WTC11 (cell line): ENCODE results near the gene SGIP1. TPM values are rescaled to one million over a fixed set of nuclear protein-coding genes. Genes with fewer than 3 reads are reported as not detected.

ENCODE experiments used
- ATAC-seq: fragments of 200-7000 bp; cut with Tn5 transposase; 2 replicates; pipeline ENCODE4 v1.10.0; 2021; ENCODE audit warnings: mild to moderate bottlenecking, moderate library complexity
- CTCF ChIA-PET: fragments of 300-600 bp; sonication (Branson Sonifier 250); formaldehyde crosslinking; loops from one replicate; lab custom pipeline; 2021; ENCODE audit warnings: antibody characterized with exemption; lab: Charles Lee
- POLR2A ChIA-PET: fragments of 350-600 bp; sonication (Branson Sonifier 250); formaldehyde crosslinking; loops from one replicate; lab custom pipeline; 2021; ENCODE audit warnings: antibody characterized with exemption; lab: Charles Lee
- DNase-seq: peaks from one replicate; pipeline ENCODE4 v3.0.0; 2021; ENCODE audit warnings: low spot score
- H3K27ac Mint-ChIP-seq: 2 replicates; pipeline ENCODE4 v1.8.0; 2021; ENCODE audit warnings: mixed read lengths
- H3K27me3 Mint-ChIP-seq: 2 replicates; pipeline ENCODE4 v1.8.0; 2021; ENCODE audit warnings: low read depth, mild to moderate bottlenecking, moderate library complexity, mixed read lengths
- H3K36me3 Mint-ChIP-seq: 2 replicates; pipeline ENCODE4 v1.8.0; 2021; ENCODE audit warnings: mixed read lengths
- H3K4me1 Mint-ChIP-seq: 2 replicates; pipeline ENCODE4 v1.8.0; 2022; ENCODE audit warnings: mixed read lengths
- H3K4me3 Mint-ChIP-seq: 2 replicates; pipeline ENCODE4 v1.8.0; 2021; ENCODE audit warnings: mild to moderate bottlenecking, moderate library complexity, mixed read lengths
- H3K9me3 Mint-ChIP-seq: 2 replicates; pipeline ENCODE4 v1.8.0; 2021; ENCODE audit warnings: mixed read lengths
- AR ChIP-seq: fragments of 250-450 bp; sonication (Bioruptor Pico); IDR thresholded peaks from 2 replicates; pipeline ENCODE4 v1.9.0; 2021; ENCODE audit warnings: mild to moderate bottlenecking
- ATF6 ChIP-seq: sonication (generic); formaldehyde crosslinking; IDR thresholded peaks from 2 replicates; pipeline ENCODE4 v1.8.1; 2023; ENCODE audit warnings: mild to moderate bottlenecking, missing genetic modification reagents
- CREM ChIP-seq: sonication (generic); formaldehyde crosslinking; IDR thresholded peaks from 2 replicates; pipeline ENCODE4 v1.8.1; 2022; ENCODE audit warnings: mild to moderate bottlenecking, missing genetic modification reagents, moderate library complexity
- FOXP1 ChIP-seq: sonication (generic); formaldehyde crosslinking; IDR thresholded peaks from 2 replicates; pipeline ENCODE4 v1.8.0; 2022; ENCODE audit warnings: missing genetic modification reagents, mild to moderate bottlenecking, moderate library complexity, borderline replicate concordance
- IRF2 ChIP-seq: sonication (generic); formaldehyde crosslinking; IDR thresholded peaks from 2 replicates; pipeline ENCODE4 v1.8.0; 2022; ENCODE audit warnings: low read depth, missing genetic modification reagents, borderline replicate concordance
- JAZF1 ChIP-seq: fragments of 250-450 bp; sonication (Bioruptor Pico); IDR thresholded peaks from 2 replicates; pipeline ENCODE4 v1.9.0; 2021; ENCODE audit warnings: moderate library complexity, mild to moderate bottlenecking, inconsistent platforms
- NFE2L1 ChIP-seq: sonication (generic); formaldehyde crosslinking; IDR thresholded peaks from 2 replicates; pipeline ENCODE4 v1.8.1; 2023; ENCODE audit warnings: missing genetic modification reagents
- SMAD4 ChIP-seq: sonication (generic); formaldehyde crosslinking; IDR thresholded peaks from 2 replicates; pipeline ENCODE4 v1.8.0; 2022; ENCODE audit warnings: mild to moderate bottlenecking, missing genetic modification reagents
- TEAD4 ChIP-seq: sonication (generic); formaldehyde crosslinking; IDR thresholded peaks from 2 replicates; pipeline ENCODE4 v1.8.0; 2022; ENCODE audit warnings: mild to moderate bottlenecking, missing genetic modification reagents
- USF1 ChIP-seq: sonication (generic); formaldehyde crosslinking; IDR thresholded peaks from 2 replicates; pipeline ENCODE4 v1.8.0; 2022; ENCODE audit warnings: mild to moderate bottlenecking, missing genetic modification reagents
- USF2 ChIP-seq: sonication (generic); formaldehyde crosslinking; IDR thresholded peaks from 2 replicates; pipeline ENCODE4 v1.8.1; 2023; ENCODE audit warnings: mild to moderate bottlenecking, missing genetic modification reagents, moderate library complexity
- ZNF121 ChIP-seq: sonication (generic); formaldehyde crosslinking; IDR thresholded peaks from 2 replicates; pipeline ENCODE4 v1.8.0; 2023; ENCODE audit warnings: missing genetic modification reagents
- ZNF138 ChIP-seq: sonication (generic); formaldehyde crosslinking; conservative IDR thresholded peaks from 2 replicates; pipeline ENCODE4 v1.8.1; 2022; ENCODE audit warnings: mild to moderate bottlenecking, moderate library complexity, missing genetic modification reagents
- ZSCAN18 ChIP-seq: fragments of 250-450 bp; sonication (Bioruptor Pico); IDR thresholded peaks from 2 replicates; pipeline ENCODE4 v2.1.2; 2022; ENCODE audit warnings: mild to moderate bottlenecking, moderate library complexity
- total RNA-seq: library from RNA; stranded (reverse); gene quantifications from 3 replicates; pipeline ENCODE4 v1.2.3, GENCODE V29; 2021
- TF ChIP-seq, protein P1 (sequence below): sonication (generic); formaldehyde crosslinking; IDR thresholded peaks from 2 replicates; pipeline ENCODE4 v1.8.0; 2022; ENCODE audit warnings: mild to moderate bottlenecking, missing genetic modification reagents
- TF ChIP-seq, protein P2 (sequence below): sonication (generic); formaldehyde crosslinking; IDR thresholded peaks from 2 replicates; pipeline ENCODE4 v1.8.0; 2022; ENCODE audit warnings: mild to moderate bottlenecking, missing genetic modification reagents
- TF ChIP-seq, protein P3 (sequence below): sonication (generic); formaldehyde crosslinking; IDR thresholded peaks from 2 replicates; pipeline ENCODE4 v1.8.1; 2022; ENCODE audit warnings: mild to moderate bottlenecking, moderate library complexity, missing genetic modification reagents

Gene SGIP1
- total RNA-seq, 1 experiment from 2014 or later, result 3.9 TPM

DNA sequence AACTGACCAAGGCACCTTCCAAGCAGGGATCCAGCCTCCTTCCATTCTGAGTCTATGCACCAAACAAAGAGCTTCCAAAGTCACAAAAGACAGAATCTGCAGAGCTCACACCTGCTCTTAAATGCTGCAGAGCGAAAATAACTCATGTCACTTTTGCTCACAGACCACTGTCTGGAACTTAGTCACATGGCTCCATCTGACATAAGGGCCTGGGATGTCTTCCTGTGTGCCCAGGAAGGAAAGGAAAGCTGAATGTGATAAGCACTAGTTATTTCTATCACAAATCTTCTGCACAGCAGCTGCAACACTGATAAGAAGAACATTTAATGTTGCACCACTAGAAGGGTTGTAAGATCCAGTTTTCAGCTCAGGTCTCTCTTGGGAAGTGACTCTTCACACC is 39.5 kb upstream of the SGIP1 start:
- Mint-ChIP-seq H3K9me3 (no peaks in the 10 kb centered on the region), H3K27me3 (no peaks in the 10 kb centered on the region), H3K4me3 (no peak overlapping the region), H3K36me3 (no peaks in the 10 kb centered on the region), H3K27ac (no peak overlapping the region), H3K4me1 (no peaks in the 10 kb centered on the region)
- DNase-seq, result no peak
- POLR2A ChIA-PET, result no interaction called here
- ATAC-seq, result no peak
- TF ChIP-seq FOXP1 (CRISPR knock-in tag), result no peak
- TF ChIP-seq IRF2, result no peak
- TF ChIP-seq CREM (CRISPR knock-in tag), result no peak
- TF ChIP-seq ZNF138 (CRISPR knock-in tag), result no peak
- TF ChIP-seq, protein P1, sequence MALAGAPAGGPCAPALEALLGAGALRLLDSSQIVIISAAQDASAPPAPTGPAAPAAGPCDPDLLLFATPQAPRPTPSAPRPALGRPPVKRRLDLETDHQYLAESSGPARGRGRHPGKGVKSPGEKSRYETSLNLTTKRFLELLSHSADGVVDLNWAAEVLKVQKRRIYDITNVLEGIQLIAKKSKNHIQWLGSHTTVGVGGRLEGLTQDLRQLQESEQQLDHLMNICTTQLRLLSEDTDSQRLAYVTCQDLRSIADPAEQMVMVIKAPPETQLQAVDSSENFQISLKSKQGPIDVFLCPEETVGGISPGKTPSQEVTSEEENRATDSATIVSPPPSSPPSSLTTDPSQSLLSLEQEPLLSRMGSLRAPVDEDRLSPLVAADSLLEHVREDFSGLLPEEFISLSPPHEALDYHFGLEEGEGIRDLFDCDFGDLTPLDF (CRISPR knock-in tag), result no peak
- no peak for TF ChIP-seq USF1
- TF ChIP-seq AR (CRISPR knock-in tag), result no peak
- TF ChIP-seq ZSCAN18 (CRISPR knock-in tag), result no peak
- TF ChIP-seq USF2 (CRISPR knock-in tag), result no peak
- no peak for TF ChIP-seq NFE2L1 (CRISPR knock-in tag)
- CTCF ChIA-PET, result no interaction called here

GRCh38 chr1:66495495-66495894 is 38.5 kb upstream of the SGIP1 start:
- no peak for ATAC-seq
- no peaks in the 10 kb centered on the region for H3K9me3 Mint-ChIP-seq
- H3K27ac Mint-ChIP-seq, result no peak overlapping the region
- no peaks in the 10 kb centered on the region for H3K27me3 Mint-ChIP-seq
- POLR2A ChIA-PET, result no interaction called here
- no peak overlapping the region for H3K4me3 Mint-ChIP-seq
- H3K4me1 Mint-ChIP-seq, result no peaks in the 10 kb centered on the region
- TF ChIP-seq JAZF1 (CRISPR knock-in tag) (no peak), ATF6 (CRISPR knock-in tag) (no peak), TEAD4 (CRISPR knock-in tag) (no peak), SMAD4 (no peak), ZNF121 (CRISPR knock-in tag) (no peak)
- TF ChIP-seq, protein P2, sequence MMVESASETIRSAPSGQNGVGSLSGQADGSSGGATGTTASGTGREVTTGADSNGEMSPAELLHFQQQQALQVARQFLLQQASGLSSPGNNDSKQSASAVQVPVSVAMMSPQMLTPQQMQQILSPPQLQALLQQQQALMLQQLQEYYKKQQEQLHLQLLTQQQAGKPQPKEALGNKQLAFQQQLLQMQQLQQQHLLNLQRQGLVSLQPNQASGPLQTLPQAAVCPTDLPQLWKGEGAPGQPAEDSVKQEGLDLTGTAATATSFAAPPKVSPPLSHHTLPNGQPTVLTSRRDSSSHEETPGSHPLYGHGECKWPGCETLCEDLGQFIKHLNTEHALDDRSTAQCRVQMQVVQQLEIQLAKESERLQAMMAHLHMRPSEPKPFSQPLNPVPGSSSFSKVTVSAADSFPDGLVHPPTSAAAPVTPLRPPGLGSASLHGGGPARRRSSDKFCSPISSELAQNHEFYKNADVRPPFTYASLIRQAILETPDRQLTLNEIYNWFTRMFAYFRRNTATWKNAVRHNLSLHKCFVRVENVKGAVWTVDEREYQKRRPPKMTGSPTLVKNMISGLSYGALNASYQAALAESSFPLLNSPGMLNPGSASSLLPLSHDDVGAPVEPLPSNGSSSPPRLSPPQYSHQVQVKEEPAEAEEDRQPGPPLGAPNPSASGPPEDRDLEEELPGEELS (CRISPR knock-in tag), result no peak
- TF ChIP-seq, protein P3, sequence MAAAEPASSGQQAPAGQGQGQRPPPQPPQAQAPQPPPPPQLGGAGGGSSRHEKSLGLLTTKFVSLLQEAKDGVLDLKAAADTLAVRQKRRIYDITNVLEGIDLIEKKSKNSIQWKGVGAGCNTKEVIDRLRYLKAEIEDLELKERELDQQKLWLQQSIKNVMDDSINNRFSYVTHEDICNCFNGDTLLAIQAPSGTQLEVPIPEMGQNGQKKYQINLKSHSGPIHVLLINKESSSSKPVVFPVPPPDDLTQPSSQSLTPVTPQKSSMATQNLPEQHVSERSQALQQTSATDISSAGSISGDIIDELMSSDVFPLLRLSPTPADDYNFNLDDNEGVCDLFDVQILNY, result no peak
- CTCF ChIA-PET, result interaction anchor here (1.2 kb wide), 1 partner anchor 9 kb away, joined by 6 read pairs; no protein-coding TSS in a partner anchor
- DNase-seq, result no peak
- no peaks in the 10 kb centered on the region for H3K36me3 Mint-ChIP-seq
